Gastroesophageal sphincter (tissue), 3 donors: ENCODE measurements around the gene SLC35B3.

Source experiments
- POLR2A ChIP-seq, 2 donors: fragments of 450-650 bp; IDR thresholded peaks; one replicate each; pipeline ENCODE4 v1.6.1; 2017; ENCODE audit warnings: antibody characterized with exemption in 2 of 2, mild to moderate bottlenecking in 2 of 2, moderate library complexity in 1 of 2
- POLR2AphosphoS5 ChIP-seq: sonication (generic); formaldehyde crosslinking; IDR thresholded peaks from one replicate; pipeline ENCODE4 v1.6.1; 2017; ENCODE audit warnings: antibody characterized with exemption
- TF ChIP-seq, protein P1 (sequence below), 4 experiments: fragments of 200-600 bp in 2 of 4; fragments of 450-650 bp in 2 of 4; sonication (generic) in 1 of 4; IDR thresholded peaks; one replicate each; pipeline ENCODE4 v1.5.1; 2017 to 2019; ENCODE audit warnings: antibody characterized with exemption in 4 of 4, mild to moderate bottlenecking in 2 of 4, moderate library complexity in 2 of 4

DNA sequence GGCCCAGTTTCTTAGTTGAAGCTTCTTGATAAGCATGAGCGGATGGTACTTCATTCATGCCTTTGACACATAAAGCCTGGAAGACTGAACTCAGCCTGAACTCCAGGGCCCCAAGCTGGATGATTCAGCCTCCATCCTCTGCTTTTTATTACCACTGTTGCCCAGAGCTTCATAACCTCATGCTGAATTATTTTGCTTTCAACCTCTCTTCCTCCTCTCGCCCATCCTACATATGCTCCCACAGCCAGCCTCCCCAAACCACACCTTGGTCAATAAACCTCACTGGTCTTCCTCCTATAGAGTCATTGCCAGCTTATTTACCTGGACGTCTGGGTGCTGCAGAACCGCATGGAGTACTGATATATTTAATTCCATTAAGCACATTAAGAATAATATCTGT is 59.4 kb downstream of the SLC35B3 start:
- TF ChIP-seq, protein P1, sequence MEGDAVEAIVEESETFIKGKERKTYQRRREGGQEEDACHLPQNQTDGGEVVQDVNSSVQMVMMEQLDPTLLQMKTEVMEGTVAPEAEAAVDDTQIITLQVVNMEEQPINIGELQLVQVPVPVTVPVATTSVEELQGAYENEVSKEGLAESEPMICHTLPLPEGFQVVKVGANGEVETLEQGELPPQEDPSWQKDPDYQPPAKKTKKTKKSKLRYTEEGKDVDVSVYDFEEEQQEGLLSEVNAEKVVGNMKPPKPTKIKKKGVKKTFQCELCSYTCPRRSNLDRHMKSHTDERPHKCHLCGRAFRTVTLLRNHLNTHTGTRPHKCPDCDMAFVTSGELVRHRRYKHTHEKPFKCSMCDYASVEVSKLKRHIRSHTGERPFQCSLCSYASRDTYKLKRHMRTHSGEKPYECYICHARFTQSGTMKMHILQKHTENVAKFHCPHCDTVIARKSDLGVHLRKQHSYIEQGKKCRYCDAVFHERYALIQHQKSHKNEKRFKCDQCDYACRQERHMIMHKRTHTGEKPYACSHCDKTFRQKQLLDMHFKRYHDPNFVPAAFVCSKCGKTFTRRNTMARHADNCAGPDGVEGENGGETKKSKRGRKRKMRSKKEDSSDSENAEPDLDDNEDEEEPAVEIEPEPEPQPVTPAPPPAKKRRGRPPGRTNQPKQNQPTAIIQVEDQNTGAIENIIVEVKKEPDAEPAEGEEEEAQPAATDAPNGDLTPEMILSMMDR (IDR thresholded peaks at IDR 0.05): no peak
- TF ChIP-seq POLR2AphosphoS5 (no peak), POLR2A (IDR thresholded peaks at IDR 0.05) (no peak)
